Mesenchymal stem cell (in vitro differentiated cells and primary cell): ENCODE measurements around the gene FPR1.

ENCODE experiments used
- DNase-seq: peaks from one replicate; pipeline ENCODE4 v3.0.0-alpha.2; 2013
- H2AFZ ChIP-seq: one replicate; pipeline ENCODE4 v1.6.1; 2013; ENCODE audit warnings: low read depth, mild to moderate bottlenecking, control low read depth, inconsistent platforms, low read length, moderate library complexity
- H2AK5ac ChIP-seq: 2 replicates; pipeline ENCODE4 v1.6.1; 2013; ENCODE audit warnings: low read length, moderate library complexity, mild to moderate bottlenecking, inconsistent platforms; ENCODE audit not compliant: severe bottlenecking
- H2BK120ac ChIP-seq: one replicate; pipeline ENCODE4 v1.6.1; 2013; ENCODE audit warnings: low read depth, mild to moderate bottlenecking, inconsistent platforms, low read length, moderate library complexity
- H2BK12ac ChIP-seq, 2 experiments: one replicate each; pipeline ENCODE4 v1.6.1; 2013; ENCODE audit warnings: inconsistent platforms in 2 of 2, low read length in 2 of 2, mild to moderate bottlenecking in 2 of 2, moderate library complexity in 2 of 2, control low read depth in 1 of 2
- H2BK15ac ChIP-seq: one replicate; pipeline ENCODE4 v1.6.1; 2013; ENCODE audit warnings: mild to moderate bottlenecking, low read depth, inconsistent platforms; ENCODE audit not compliant: poor library complexity, severe bottlenecking
- H2BK5ac ChIP-seq: 2 replicates; pipeline ENCODE4 v1.6.1; 2013; ENCODE audit warnings: low read depth, mild to moderate bottlenecking, low read length, control low read depth, inconsistent platforms; ENCODE audit not compliant: poor library complexity, severe bottlenecking
- H3K14ac ChIP-seq, 2 experiments: one replicate each; pipeline ENCODE4 v1.6.1; 2013; ENCODE audit warnings: inconsistent platforms in 2 of 2, low read length in 2 of 2, control low read depth in 1 of 2, mild to moderate bottlenecking in 1 of 2, moderate library complexity in 1 of 2
- H3K18ac ChIP-seq, 2 experiments: one replicate each; pipeline ENCODE4 v1.6.1; 2013; ENCODE audit warnings: inconsistent platforms in 2 of 2, low read length in 2 of 2, control low read depth in 1 of 2, low read depth in 1 of 2, mild to moderate bottlenecking in 1 of 2
- H3K23ac ChIP-seq, 2 experiments: one replicate each; pipeline ENCODE4 v1.6.1; 2013; ENCODE audit warnings: inconsistent platforms in 2 of 2, low read length in 2 of 2, mild to moderate bottlenecking in 2 of 2, moderate library complexity in 2 of 2, control low read depth in 1 of 2
- H3K27ac ChIP-seq: 2 replicates; pipeline ENCODE4 v1.5.1; 2013; ENCODE audit warnings: mild to moderate bottlenecking, moderate library complexity, low read length, control low read depth, inconsistent platforms; ENCODE audit not compliant: poor library complexity, severe bottlenecking
- H3K27me3 ChIP-seq, 2 experiments: 2 replicates each; pipeline versions ENCODE4 v1.6.1 to v1.7.0; 2013; ENCODE audit warnings: low read length in 2 of 2, mild to moderate bottlenecking in 2 of 2, moderate library complexity in 2 of 2, control low read depth in 1 of 2, inconsistent platforms in 1 of 2; ENCODE audit not compliant: control insufficient read depth in 1 of 2, insufficient read depth in 1 of 2
- H3K36me3 ChIP-seq, 2 experiments: 2 replicates each; pipeline versions ENCODE4 v1.6.1 to v1.7.0; 2013; ENCODE audit warnings: low read length in 2 of 2, control low read depth in 1 of 2, inconsistent platforms in 1 of 2, low read depth in 1 of 2, mild to moderate bottlenecking in 1 of 2; ENCODE audit not compliant: insufficient read depth in 2 of 2, control insufficient read depth in 1 of 2
- H3K4ac ChIP-seq, 2 experiments: one replicate each; pipeline ENCODE4 v1.6.1; 2013; ENCODE audit warnings: inconsistent platforms in 2 of 2, low read length in 2 of 2, mild to moderate bottlenecking in 2 of 2, moderate library complexity in 2 of 2, control low read depth in 1 of 2, low read depth in 1 of 2
- H3K4me1 ChIP-seq: 2 replicates; pipeline ENCODE4 v1.6.1; 2013; ENCODE audit warnings: low read depth, low read length, control low read depth; ENCODE audit not compliant: control insufficient read depth, insufficient read depth
- H3K4me2 ChIP-seq: 2 replicates; pipeline ENCODE4 v1.6.1; 2013; ENCODE audit warnings: low read length, mild to moderate bottlenecking, inconsistent platforms; ENCODE audit not compliant: poor library complexity, severe bottlenecking
- H3K4me3 ChIP-seq, 2 experiments: 2 replicates each; pipeline versions ENCODE4 v1.5.1 to v1.7.0; 2013; ENCODE audit warnings: low read length in 2 of 2, mild to moderate bottlenecking in 2 of 2, control low read depth in 1 of 2, low read depth in 1 of 2; ENCODE audit not compliant: insufficient read depth in 1 of 2
- H3K79me1 ChIP-seq: replicated peaks from 2 replicates; pipeline ENCODE4 v1.6.1; 2013; ENCODE audit warnings: mild to moderate bottlenecking, control low read depth, low read length, inconsistent platforms; ENCODE audit not compliant: poor library complexity, severe bottlenecking
- H3K9ac ChIP-seq: 2 replicates; pipeline ENCODE4 v1.7.0; 2013; ENCODE audit warnings: mild to moderate bottlenecking, low read length, moderate library complexity
- H3K9me3 ChIP-seq: 2 replicates; pipeline ENCODE4 v1.7.0; 2013; ENCODE audit warnings: mild to moderate bottlenecking, low read length; ENCODE audit not compliant: control insufficient read depth
- H4K8ac ChIP-seq: one replicate; pipeline ENCODE4 v1.6.1; 2013; ENCODE audit warnings: inconsistent platforms, mild to moderate bottlenecking, low read length, moderate library complexity
- H4K91ac ChIP-seq: one replicate; pipeline ENCODE4 v1.6.1; 2013; ENCODE audit warnings: mild to moderate bottlenecking, low read length, inconsistent platforms
- WGBS: methylation state at CpG from one replicate; pipeline ENCODE4 v1.1.7; 2013; ENCODE audit warnings: mixed read lengths; 5-methylcytosine and 5-hydroxymethylcytosine counted together

The FPR1 gene

DNA sequence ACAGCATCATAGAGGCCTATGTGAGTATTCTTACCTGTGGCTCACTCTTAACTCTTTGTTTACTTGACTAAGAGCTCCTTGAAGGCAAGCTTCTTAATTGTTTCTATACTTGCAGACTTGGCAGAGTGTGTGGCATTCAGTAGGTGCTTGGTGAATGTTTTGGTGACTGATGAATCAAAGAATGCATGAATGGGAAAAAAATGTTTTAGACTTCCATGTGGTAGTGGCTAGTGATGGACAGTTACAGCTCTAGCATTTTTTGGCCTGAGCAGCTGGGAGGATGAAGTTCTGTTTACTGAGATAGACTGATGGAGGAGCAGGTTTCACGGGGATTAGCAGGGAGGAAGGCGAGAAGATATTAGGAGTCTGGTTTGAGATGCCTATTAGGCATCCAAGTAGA is 41.5 kb downstream of the FPR1 start:
- Histone ChIP-seq H3K4ac (no peak overlapping the region), H3K4me3 (no peak overlapping the region), H2AFZ (no peak overlapping the region), H4K91ac (no peak overlapping the region), H3K4me2 (no peak overlapping the region), H3K23ac (no peak overlapping the region), H2BK12ac (no peak overlapping the region), H3K14ac (no peak overlapping the region), H2BK15ac (no peak overlapping the region), H3K27ac (no peak overlapping the region), H3K18ac (no peak overlapping the region), H2BK5ac (no peak overlapping the region), H3K36me3 (peaks cover 31 to 34% of the 10 kb centered on the region in 2 experiments), H3K9ac (no peak overlapping the region), H4K8ac (no peak overlapping the region), H3K9me3 (no peaks in the 10 kb centered on the region), H3K4me1 (peaks cover 18% of the 10 kb centered on the region), H2AK5ac (no peak overlapping the region), H2BK120ac (no peak overlapping the region), H3K27me3 (no peaks in the 10 kb centered on the region), H3K79me1 (peaks cover 9% of the 10 kb centered on the region)
- no peak for DNase-seq
- WGBS = 93% methylated on average over 2 of the region's 2 CpGs

DNA sequence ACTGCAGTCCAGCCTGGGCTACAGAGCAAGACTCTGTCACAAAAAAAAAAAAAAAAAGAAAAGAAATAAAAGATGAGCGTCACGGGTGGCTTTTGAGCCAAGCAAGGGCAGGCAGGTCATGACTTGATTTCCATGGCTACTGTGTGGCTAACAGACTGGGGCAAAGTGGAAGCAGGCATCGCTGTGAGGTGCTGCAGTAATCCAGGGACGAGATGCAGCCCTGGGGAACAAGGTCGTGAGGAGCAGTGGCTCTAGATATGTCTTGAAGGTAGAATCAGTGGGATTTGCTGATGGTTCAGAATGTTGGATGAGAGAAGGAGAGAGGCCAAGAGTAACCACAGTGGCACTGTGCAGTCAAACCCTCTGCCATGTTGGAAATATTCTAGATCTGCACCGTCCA is 42.1 kb downstream of the FPR1 start:
- no peak for DNase-seq
- H3K27me3 ChIP-seq = no peaks in the 10 kb centered on the region
- peaks cover 10% of the 10 kb centered on the region for H3K79me1 ChIP-seq
- no peak overlapping the region for H3K27ac ChIP-seq
- no peak overlapping the region for H3K14ac ChIP-seq
- peaks cover 23% of the 10 kb centered on the region for H3K4me1 ChIP-seq
- no peak overlapping the region for H3K9ac ChIP-seq
- H2AK5ac ChIP-seq = no peak overlapping the region
- H3K9me3 ChIP-seq = no peaks in the 10 kb centered on the region
- H4K91ac ChIP-seq = no peak overlapping the region
- H3K23ac ChIP-seq = no peak overlapping the region
- H4K8ac ChIP-seq = no peak overlapping the region
- no peak overlapping the region for H2BK5ac ChIP-seq
- H2BK12ac ChIP-seq = no peak overlapping the region
- no peak overlapping the region for H3K4ac ChIP-seq
- no peak overlapping the region for H2BK120ac ChIP-seq
- H3K4me2 ChIP-seq = no peak overlapping the region
- no peak overlapping the region for H2BK15ac ChIP-seq
- no peak overlapping the region for H3K4me3 ChIP-seq
- peaks cover 37 to 38% of the 10 kb centered on the region in 2 experiments for H3K36me3 ChIP-seq
- no peak overlapping the region for H2AFZ ChIP-seq
- no peak overlapping the region for H3K18ac ChIP-seq
- 91% methylated on average over 6 of the region's 6 CpGs for WGBS

DNA sequence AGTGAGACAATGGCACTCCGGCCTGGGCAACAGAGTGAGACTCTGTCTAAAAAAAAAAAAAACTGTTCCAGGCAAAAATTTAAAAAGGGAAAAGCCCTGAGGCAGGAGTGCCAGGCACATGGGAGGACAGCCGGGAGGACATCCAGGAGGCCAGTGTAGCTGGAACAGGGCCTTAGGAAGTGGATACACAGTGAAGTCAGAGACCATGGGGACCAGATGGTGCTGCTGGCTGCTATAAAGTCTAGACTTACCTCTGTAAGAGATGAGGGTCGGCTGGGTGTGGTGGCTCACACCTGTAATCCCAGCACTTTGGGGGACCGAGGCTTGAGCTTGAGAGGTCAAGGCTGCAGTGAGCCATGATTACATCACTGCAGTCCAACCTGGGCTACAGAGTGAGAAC is 42.9 kb downstream of the FPR1 start:
- H3K27ac ChIP-seq = no peak overlapping the region
- no peaks in the 10 kb centered on the region for H3K27me3 ChIP-seq
- H3K9me3 ChIP-seq = no peaks in the 10 kb centered on the region
- H3K4me2 ChIP-seq = no peak overlapping the region
- H3K79me1 ChIP-seq = peaks cover 11% of the 10 kb centered on the region
- H4K91ac ChIP-seq = no peak overlapping the region
- no peak overlapping the region for H2BK120ac ChIP-seq
- no peak overlapping the region for H2BK12ac ChIP-seq
- H3K4me1 ChIP-seq = peaks cover 28% of the 10 kb centered on the region
- H3K36me3 ChIP-seq = peaks cover 38 to 44% of the 10 kb centered on the region in 2 experiments
- H4K8ac ChIP-seq = no peak overlapping the region
- no peak overlapping the region for H3K14ac ChIP-seq
- no peak overlapping the region for H3K9ac ChIP-seq
- no peak overlapping the region for H2AFZ ChIP-seq
- H2BK5ac ChIP-seq = no peak overlapping the region
- no peak overlapping the region for H3K4me3 ChIP-seq
- no peak overlapping the region for H2AK5ac ChIP-seq
- H2BK15ac ChIP-seq = no peak overlapping the region
- WGBS = 93% methylated on average over 4 of the region's 4 CpGs
- H3K4ac ChIP-seq = no peak overlapping the region
- H3K18ac ChIP-seq = no peak overlapping the region
- H3K23ac ChIP-seq = no peak overlapping the region
- DNase-seq = no peak

DNA sequence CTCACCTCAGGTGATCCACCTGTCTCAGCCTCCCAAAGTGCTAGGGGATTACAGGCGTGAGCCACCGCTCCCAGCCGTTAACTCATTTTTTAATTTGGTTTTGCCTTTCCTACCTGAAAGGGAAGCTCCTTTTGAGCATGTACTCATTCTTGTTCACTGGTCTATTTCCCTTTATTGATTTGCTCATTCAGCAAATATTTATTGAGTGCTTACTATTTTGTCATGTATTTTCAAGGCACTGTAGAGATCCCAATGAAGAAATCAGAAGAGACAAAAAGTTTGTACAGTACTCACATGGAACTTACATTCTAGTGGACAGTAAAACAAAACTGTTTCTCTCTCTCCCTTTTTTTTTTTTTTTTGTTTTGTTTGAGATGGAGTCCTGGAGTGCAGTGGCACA is 44.8 kb downstream of the FPR1 start:
- H4K91ac ChIP-seq = no peak overlapping the region
- DNase-seq = no peak
- H2BK15ac ChIP-seq = no peak overlapping the region
- H3K4me2 ChIP-seq = no peak overlapping the region
- no peak overlapping the region for H2AK5ac ChIP-seq
- H3K23ac ChIP-seq = no peak overlapping the region
- H3K9ac ChIP-seq = no peak overlapping the region
- peaks cover 11% of the 10 kb centered on the region for H3K79me1 ChIP-seq
- no peaks in the 10 kb centered on the region for H3K9me3 ChIP-seq
- 97% methylated on average over 3 of the region's 3 CpGs for WGBS
- H3K27ac ChIP-seq = no peak overlapping the region
- no peak overlapping the region for H2BK12ac ChIP-seq
- no peak overlapping the region for H3K4ac ChIP-seq
- H3K4me3 ChIP-seq = no peak overlapping the region
- no peak overlapping the region for H2BK120ac ChIP-seq
- H3K36me3 ChIP-seq = peaks cover 38 to 63% of the 10 kb centered on the region in 2 experiments
- H4K8ac ChIP-seq = no peak overlapping the region
- H3K14ac ChIP-seq = no peak overlapping the region
- H3K4me1 ChIP-seq = peaks cover 42% of the 10 kb centered on the region
- no peak overlapping the region for H3K18ac ChIP-seq
- no peaks in the 10 kb centered on the region for H3K27me3 ChIP-seq
- H2AFZ ChIP-seq = no peak overlapping the region
- H2BK5ac ChIP-seq = no peak overlapping the region
